OCI-LY1 (cell line): ENCODE results near the gene SLC30A4.
A peak's percentile ranks its signal among the peaks of the same experiment; 100 is the strongest.

Experiments used
- H2AFZ ChIP-seq: fragments of 200-600 bp; sonication (generic), shearing (Covaris generic); 2 replicates; pipeline ENCODE4 v1.6.0; 2014; ENCODE audit warnings: antibody characterized with exemption, mild to moderate bottlenecking, low read length
- H3F3A ChIP-seq: fragments of 200-600 bp; sonication (generic), shearing (Covaris generic); 2 replicates; pipeline ENCODE4 v1.6.0; 2014; ENCODE audit warnings: mild to moderate bottlenecking, antibody characterized with exemption, low read length, moderate library complexity; ENCODE audit not compliant: insufficient read depth
- H3K27ac ChIP-seq: fragments of 200-600 bp; sonication (generic); 2 replicates; pipeline ENCODE4 v1.5.1; 2014; ENCODE audit warnings: low read length, mixed run types, mild to moderate bottlenecking, low read depth; ENCODE audit not compliant: poor library complexity, severe bottlenecking
- H3K27me3 ChIP-seq: fragments of 200-600 bp; sonication (generic); 2 replicates; pipeline ENCODE4 v1.6.0; 2014; ENCODE audit warnings: antibody characterized with exemption, mild to moderate bottlenecking, low read length, moderate library complexity; ENCODE audit not compliant: insufficient read depth
- H3K36me3 ChIP-seq: fragments of 200-600 bp; sonication (generic); 2 replicates; pipeline ENCODE4 v1.6.1; 2014; ENCODE audit warnings: mild to moderate bottlenecking, antibody characterized with exemption, low read length, moderate library complexity, mixed read lengths; ENCODE audit not compliant: insufficient read depth
- H3K4me1 ChIP-seq: fragments of 200-600 bp; sonication (generic); 2 replicates; pipeline ENCODE4 v1.5.1; 2014; ENCODE audit warnings: mild to moderate bottlenecking, low read length, moderate library complexity; ENCODE audit not compliant: insufficient read depth, severe bottlenecking
- H3K4me2 ChIP-seq: fragments of 200-600 bp; sonication (generic), shearing (Covaris generic); 2 replicates; pipeline ENCODE4 v1.6.1; 2014; ENCODE audit warnings: low read length
- H3K4me3 ChIP-seq: fragments of 200-600 bp; sonication (generic); 2 replicates; pipeline ENCODE4 v1.5.1; 2014; ENCODE audit warnings: low read length, low read depth, mild to moderate bottlenecking, mixed read lengths; ENCODE audit not compliant: poor library complexity, severe bottlenecking
- H3K79me2 ChIP-seq: fragments of 200-600 bp; shearing (Covaris generic); 2 replicates; pipeline ENCODE4 v1.6.1; 2016; ENCODE audit warnings: mixed run types, low read length, mixed read lengths; ENCODE audit not compliant: insufficient read depth
- H3K9ac ChIP-seq: fragments of 200-600 bp; sonication (generic), shearing (Covaris generic); 2 replicates; pipeline ENCODE4 v1.6.1; 2014; ENCODE audit warnings: mild to moderate bottlenecking, low read length, mixed read lengths
- H3K9me2 ChIP-seq: fragments of 200-600 bp; sonication (generic), shearing (Covaris generic); 2 replicates; pipeline ENCODE4 v1.6.1; 2014; ENCODE audit warnings: low read depth, mild to moderate bottlenecking, low read length, mixed read lengths
- H3K9me3 ChIP-seq: fragments of 200-600 bp; shearing (Covaris generic); 2 replicates; pipeline ENCODE4 v1.6.1; 2014; ENCODE audit warnings: low read length, mixed read lengths
- H4K20me1 ChIP-seq: fragments of 200-600 bp; sonication (generic), shearing (Covaris generic); 2 replicates; pipeline ENCODE4 v1.6.0; 2016; ENCODE audit warnings: mild to moderate bottlenecking, low read length; ENCODE audit not compliant: insufficient read depth
- EZH2 ChIP-seq: fragments of 200-600 bp; sonication (generic), shearing (Covaris generic); IDR thresholded peaks from 2 replicates; pipeline ENCODE4 v1.8.0; 2017; ENCODE audit warnings: borderline replicate concordance, mixed run types, mild to moderate bottlenecking, antibody characterized with exemption, low read length, moderate library complexity, mixed read lengths
- TF ChIP-seq, protein P1 (sequence below): fragments of 200-600 bp; sonication (generic), shearing (Covaris generic); IDR thresholded peaks from 2 replicates; pipeline ENCODE4 v1.5.1; 2017; ENCODE audit warnings: mild to moderate bottlenecking, antibody characterized with exemption, low read length, moderate library complexity, mixed read lengths

The SLC30A4 gene

DNA sequence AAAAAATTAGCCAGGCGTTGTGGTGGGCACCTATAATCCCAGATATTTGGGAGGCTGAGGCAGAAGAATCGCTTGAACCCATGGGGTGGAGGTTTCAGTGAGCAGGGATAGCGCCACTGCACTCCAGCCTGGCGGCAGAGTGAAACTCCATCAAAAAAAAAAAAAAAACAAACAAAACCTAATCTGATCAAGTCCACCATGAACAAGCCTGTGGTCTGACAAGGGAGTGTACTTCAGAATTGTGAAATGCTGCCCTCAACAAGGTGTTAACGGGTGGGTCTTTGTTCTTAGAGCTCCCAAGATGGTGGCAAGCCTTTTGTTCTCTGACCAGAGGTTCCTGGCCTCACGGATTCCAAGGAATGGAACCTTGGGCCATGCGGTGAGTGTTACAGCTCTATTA, 24.2 kb upstream of the SLC30A4 start:
- H4K20me1 ChIP-seq = no peaks in the 10 kb centered on the region
- no peak overlapping the region for H3K9ac ChIP-seq
- no peaks in the 10 kb centered on the region for H3K36me3 ChIP-seq
- no peaks in the 10 kb centered on the region for H3K79me2 ChIP-seq
- peak overlapping the region; percentile 94 for H3K27ac ChIP-seq
- no peak overlapping the region for H3K4me3 ChIP-seq
- H3K9me2 ChIP-seq = no peaks in the 10 kb centered on the region
- peaks cover 42% of the 10 kb centered on the region for H3K4me1 ChIP-seq
- no peak overlapping the region for H3K4me2 ChIP-seq
- H3K9me3 ChIP-seq = no peaks in the 10 kb centered on the region
- H2AFZ ChIP-seq = no peak overlapping the region
- TF ChIP-seq, protein P1, sequence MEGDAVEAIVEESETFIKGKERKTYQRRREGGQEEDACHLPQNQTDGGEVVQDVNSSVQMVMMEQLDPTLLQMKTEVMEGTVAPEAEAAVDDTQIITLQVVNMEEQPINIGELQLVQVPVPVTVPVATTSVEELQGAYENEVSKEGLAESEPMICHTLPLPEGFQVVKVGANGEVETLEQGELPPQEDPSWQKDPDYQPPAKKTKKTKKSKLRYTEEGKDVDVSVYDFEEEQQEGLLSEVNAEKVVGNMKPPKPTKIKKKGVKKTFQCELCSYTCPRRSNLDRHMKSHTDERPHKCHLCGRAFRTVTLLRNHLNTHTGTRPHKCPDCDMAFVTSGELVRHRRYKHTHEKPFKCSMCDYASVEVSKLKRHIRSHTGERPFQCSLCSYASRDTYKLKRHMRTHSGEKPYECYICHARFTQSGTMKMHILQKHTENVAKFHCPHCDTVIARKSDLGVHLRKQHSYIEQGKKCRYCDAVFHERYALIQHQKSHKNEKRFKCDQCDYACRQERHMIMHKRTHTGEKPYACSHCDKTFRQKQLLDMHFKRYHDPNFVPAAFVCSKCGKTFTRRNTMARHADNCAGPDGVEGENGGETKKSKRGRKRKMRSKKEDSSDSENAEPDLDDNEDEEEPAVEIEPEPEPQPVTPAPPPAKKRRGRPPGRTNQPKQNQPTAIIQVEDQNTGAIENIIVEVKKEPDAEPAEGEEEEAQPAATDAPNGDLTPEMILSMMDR = no peak
- no peak for TF ChIP-seq EZH2
- H3K27me3 ChIP-seq = no peaks in the 10 kb centered on the region
- no peaks in the 10 kb centered on the region for H3F3A ChIP-seq

DNA sequence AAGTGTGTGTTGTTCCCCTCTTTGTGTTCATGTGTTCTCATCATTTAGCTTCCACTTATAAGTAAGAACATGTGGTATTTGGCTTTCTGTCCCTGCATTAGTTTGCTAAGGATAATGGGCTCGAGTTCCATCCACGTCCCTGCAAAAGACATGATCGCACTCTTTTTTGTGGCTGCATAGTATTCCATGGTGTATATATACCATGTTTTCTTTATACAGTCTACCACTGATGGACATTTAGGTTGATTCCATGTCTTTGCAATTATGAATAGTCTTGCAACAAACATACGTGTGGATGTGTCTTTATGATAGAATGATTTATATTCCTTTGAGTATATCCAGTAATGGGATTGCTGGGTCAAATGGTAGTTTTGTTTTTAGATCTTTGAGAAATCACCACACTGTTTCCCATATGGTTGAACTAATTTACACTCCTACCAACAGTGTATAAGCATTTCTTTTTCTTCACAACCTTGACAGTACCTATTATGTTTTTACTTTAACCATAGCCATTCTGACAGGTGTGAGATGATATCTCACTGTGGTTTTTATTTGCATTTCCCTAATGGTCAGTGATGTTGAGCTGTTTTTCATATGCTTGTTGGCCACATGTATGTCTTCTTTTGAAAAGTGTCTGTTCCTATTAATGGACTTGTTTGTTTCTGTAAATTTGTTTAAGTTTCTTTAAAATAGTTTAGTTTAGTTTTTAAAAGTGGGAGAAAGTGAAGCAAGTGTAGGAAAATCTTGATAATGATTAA, 21.9 kb upstream of the SLC30A4 start:
- H3K79me2 ChIP-seq = no peaks in the 10 kb centered on the region
- H3K4me3 ChIP-seq = peak overlapping the region; percentile 59
- H3F3A ChIP-seq = no peaks in the 10 kb centered on the region
- TF ChIP-seq EZH2 = no peak
- TF ChIP-seq, protein P1 = no peak
- peaks cover 45% of the 10 kb centered on the region for H3K4me1 ChIP-seq
- H3K9me3 ChIP-seq = no peaks in the 10 kb centered on the region
- H3K9me2 ChIP-seq = no peaks in the 10 kb centered on the region
- peak overlapping the region; percentile 73 for H3K4me2 ChIP-seq
- H4K20me1 ChIP-seq = no peaks in the 10 kb centered on the region
- H3K27me3 ChIP-seq = no peaks in the 10 kb centered on the region
- no peaks in the 10 kb centered on the region for H3K36me3 ChIP-seq
- H2AFZ ChIP-seq = no peak overlapping the region
- peak overlapping the region; percentile 72 for H3K9ac ChIP-seq
- H3K27ac ChIP-seq = peak overlapping the region; percentile 94

DNA sequence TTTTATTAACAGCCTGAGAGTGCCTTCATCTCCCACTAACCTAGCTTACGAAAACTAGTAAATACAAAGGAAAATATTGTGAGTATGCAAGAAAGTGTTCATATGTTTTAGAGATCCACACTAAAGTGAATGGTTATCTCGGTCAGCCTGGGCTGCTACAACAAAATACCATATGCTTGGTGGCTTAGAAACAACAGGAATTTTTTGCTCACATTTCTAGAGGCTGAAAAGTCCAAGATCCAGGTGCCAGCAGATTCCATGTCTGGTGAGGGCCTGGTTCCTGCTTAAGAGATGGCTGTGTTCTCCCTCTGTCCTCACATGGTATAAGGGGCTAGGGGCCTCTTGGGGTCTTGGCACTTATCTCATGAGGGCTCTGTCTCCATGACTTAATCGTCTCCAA, 20.5 kb upstream of the SLC30A4 start:
- Histone ChIP-seq H3K9ac (no peak overlapping the region; the same call in 1 of the 2 replicates), H2AFZ (no peak overlapping the region), H3K27ac (peak overlapping the region; percentile 52), H3K4me1 (peaks cover 45% of the 10 kb centered on the region), H3K4me3 (no peak overlapping the region), H3K4me2 (no peak overlapping the region; the same call in 1 of the 2 replicates), H3K79me2 (no peaks in the 10 kb centered on the region), H4K20me1 (no peaks in the 10 kb centered on the region), H3K27me3 (no peaks in the 10 kb centered on the region), H3K36me3 (no peaks in the 10 kb centered on the region), H3K9me3 (no peaks in the 10 kb centered on the region), H3K9me2 (no peaks in the 10 kb centered on the region), H3F3A (no peaks in the 10 kb centered on the region)
- TF ChIP-seq, protein P1 = no peak
- no peak for TF ChIP-seq EZH2
